ENCODE data around the gene AEBP1. TPM values are rescaled to one million over a fixed set of nuclear protein-coding genes. Genes with fewer than 3 reads are reported as not detected.

AEBP1 gene
- total RNA-seq, 1 donor from 2014 or later, result 21.7 TPM

DNA sequence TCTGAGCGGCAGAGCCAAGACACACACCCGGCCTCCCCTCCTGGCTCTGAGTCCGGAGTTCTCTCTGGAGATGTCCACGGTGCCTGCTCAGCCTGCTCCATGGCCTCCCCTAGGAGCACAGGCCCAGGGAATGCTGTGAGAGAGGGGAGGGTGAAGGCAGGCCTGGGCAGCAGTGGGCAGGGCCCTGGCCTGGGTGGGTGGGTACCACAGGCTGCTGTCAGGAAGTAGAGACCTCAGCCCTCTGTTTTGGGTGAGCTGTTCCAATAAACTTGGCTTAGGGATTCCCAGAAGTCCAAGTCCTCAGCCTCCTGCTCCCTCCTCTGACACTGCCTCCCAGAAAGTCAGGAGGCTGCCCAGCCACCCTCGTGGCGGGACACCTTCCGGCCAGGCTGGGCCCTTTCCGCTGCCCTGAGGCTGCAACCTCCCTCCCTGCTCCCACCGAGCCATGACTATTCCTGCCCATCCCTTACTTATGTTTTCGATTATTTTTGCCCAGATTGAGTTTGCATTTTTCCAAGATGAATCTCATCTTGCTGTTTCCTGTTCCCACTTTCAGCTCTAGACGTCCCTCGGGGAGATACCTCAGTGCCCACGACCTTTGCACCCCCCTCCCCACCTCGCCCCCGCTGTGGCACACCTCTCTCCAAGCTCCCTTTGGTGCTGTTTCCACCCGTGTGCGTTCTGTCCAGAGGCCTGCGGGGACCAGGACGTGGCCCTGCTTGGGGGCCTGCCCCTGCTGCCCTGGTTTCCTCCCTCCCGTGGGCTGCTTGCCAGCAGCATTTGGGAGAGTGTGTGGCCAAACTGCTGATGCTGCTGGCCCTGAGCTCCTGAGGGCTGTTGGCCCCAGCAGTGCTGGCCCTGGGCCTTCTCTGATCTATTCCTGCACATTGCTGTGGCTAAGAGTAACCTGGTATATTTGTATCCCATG is 16.0 kb upstream of the AEBP1 start:
- ChIA-PET CTCF (no interaction called here), POLR2A (no interaction called here)
- Mint-ChIP-seq H3K36me3 (ENCODE audit: low read depth) (no peaks in the 10 kb centered on the region), H3K27ac (no peak overlapping the region), H3K27me3 (no peaks in the 10 kb centered on the region), H3K4me1 (peaks cover 13% of the 10 kb centered on the region), H3K9me3 (no peaks in the 10 kb centered on the region), H3K4me3 (no peak overlapping the region)
- TF ChIP-seq, protein P1, sequence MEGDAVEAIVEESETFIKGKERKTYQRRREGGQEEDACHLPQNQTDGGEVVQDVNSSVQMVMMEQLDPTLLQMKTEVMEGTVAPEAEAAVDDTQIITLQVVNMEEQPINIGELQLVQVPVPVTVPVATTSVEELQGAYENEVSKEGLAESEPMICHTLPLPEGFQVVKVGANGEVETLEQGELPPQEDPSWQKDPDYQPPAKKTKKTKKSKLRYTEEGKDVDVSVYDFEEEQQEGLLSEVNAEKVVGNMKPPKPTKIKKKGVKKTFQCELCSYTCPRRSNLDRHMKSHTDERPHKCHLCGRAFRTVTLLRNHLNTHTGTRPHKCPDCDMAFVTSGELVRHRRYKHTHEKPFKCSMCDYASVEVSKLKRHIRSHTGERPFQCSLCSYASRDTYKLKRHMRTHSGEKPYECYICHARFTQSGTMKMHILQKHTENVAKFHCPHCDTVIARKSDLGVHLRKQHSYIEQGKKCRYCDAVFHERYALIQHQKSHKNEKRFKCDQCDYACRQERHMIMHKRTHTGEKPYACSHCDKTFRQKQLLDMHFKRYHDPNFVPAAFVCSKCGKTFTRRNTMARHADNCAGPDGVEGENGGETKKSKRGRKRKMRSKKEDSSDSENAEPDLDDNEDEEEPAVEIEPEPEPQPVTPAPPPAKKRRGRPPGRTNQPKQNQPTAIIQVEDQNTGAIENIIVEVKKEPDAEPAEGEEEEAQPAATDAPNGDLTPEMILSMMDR (IDR thresholded peaks at IDR 0.05), result no peak
- intact Hi-C loops (cut with micrococcal nuclease), result no loop called here
- ATAC-seq (ENCODE audit: low read depth) (no peak), DNase-seq (no peak)

DNA sequence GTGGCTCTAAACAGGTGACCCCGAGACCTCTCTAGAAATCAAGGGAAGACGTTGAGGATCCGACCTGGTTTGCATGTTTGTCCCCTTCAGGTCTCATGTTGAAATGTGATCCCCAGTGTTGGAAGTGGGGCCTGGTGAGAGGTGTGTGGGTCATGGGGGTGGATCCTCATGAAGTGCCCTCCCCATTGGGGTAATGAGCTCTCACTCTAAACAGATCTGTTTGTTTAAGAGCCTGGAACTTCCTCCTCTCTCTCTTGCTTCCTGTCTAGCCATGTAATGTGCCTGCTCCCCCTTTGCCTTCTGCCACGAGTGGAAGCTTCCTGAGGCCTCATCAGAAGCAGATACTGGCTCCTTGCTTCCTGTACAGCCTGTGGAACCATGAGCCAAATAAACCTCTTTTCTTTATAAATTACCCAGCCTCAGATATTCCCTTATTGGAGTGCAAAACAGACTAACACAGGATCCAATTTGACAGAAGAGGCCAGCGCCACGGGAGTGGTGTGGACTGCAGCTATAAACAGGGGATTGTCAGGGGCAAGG is 11.0 kb upstream of the AEBP1 start:
- ChIA-PET CTCF (no interaction called here), POLR2A (no interaction called here)
- intact Hi-C loops (cut with micrococcal nuclease), result no loop called here
- no peak for DNase-seq
- peaks cover 47% of the 10 kb centered on the region for H3K4me1 Mint-ChIP-seq
- TF ChIP-seq, protein P1 (IDR thresholded peaks at IDR 0.05), result no peak
- H3K9me3 Mint-ChIP-seq, result no peaks in the 10 kb centered on the region
- no peak for ATAC-seq (ENCODE audit: low read depth)
- H3K27me3 Mint-ChIP-seq, result no peaks in the 10 kb centered on the region
- no peaks in the 10 kb centered on the region for H3K36me3 Mint-ChIP-seq (ENCODE audit: low read depth)
- H3K4me3 Mint-ChIP-seq, result no peak overlapping the region
- peak overlapping the region; percentile 46 for H3K27ac Mint-ChIP-seq

DNA sequence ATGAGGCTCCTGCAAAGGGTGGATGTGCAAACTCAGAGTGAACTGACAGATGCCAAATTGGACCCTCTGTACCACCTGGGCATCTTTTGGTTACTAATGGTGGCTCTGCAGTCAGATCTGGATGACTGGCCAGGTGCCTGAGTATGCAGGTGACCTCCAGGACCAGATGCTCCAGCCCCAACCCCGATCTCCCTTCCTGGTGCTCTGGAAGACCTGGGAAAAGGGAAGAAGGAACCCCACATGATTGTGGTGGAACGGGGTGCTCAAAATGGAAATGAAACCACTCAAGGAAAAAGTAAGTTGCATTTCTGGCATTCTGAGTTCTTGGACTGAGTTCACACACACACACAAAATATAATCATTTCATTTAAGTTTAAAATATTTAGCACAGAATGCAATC is 9.8 kb upstream of the AEBP1 start:
- TF ChIP-seq, protein P1 (IDR thresholded peaks at IDR 0.05), result no peak
- DNase-seq, result no peak
- Mint-ChIP-seq H3K4me3 (no peak overlapping the region), H3K27ac (no peak overlapping the region), H3K9me3 (no peaks in the 10 kb centered on the region), H3K36me3 (ENCODE audit: low read depth) (no peaks in the 10 kb centered on the region), H3K27me3 (no peaks in the 10 kb centered on the region), H3K4me1 (peaks cover 53% of the 10 kb centered on the region)
- POLR2A ChIA-PET, result no interaction called here
- intact Hi-C loops (cut with micrococcal nuclease), result no loop called here
- CTCF ChIA-PET, result no interaction called here
- ATAC-seq (ENCODE audit: low read depth), result no peak

DNA sequence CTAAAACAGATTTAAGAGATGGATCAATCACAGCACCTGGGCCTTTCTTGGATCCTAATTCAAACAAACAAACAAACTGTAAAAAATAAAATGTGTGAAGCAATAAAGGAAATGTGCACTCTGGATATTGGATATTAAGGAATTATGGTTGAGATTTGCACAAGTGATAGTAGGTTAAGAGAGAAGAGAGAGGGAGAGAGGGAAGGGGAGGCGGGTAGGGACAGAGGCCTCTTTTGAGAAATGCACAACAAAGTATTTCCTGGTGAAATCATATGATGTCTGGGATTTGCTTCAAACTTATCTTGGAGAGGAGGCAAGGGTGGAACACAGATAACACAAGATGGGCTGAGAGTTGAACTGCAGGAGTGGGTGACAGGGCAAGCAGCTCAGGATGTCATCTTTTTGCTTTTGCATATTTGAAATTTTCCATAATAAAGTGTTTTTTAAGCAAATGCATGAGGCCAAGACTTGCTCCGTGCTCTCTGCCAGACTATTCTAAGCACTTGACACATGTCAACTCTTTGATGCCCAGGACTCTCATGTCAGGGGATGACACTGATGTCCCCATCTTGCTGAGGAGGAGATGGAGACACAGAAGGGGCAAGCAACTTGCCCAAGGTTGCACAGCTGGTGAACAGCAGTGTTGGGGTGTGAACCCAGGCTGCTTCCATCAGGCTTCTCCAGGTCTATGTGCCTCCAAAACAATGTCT is 9.1 kb upstream of the AEBP1 start:
- intact Hi-C loops (cut with micrococcal nuclease), result no loop called here
- ATAC-seq (ENCODE audit: low read depth), result no peak
- Mint-ChIP-seq H3K4me1 (peaks cover 60% of the 10 kb centered on the region), H3K9me3 (no peaks in the 10 kb centered on the region), H3K27ac (peak overlapping the region; percentile 46), H3K4me3 (no peak overlapping the region), H3K27me3 (no peaks in the 10 kb centered on the region), H3K36me3 (ENCODE audit: low read depth) (no peaks in the 10 kb centered on the region)
- no peak for DNase-seq
- TF ChIP-seq, protein P1 (IDR thresholded peaks at IDR 0.05), result no peak
- ChIA-PET CTCF (no interaction called here), POLR2A (no interaction called here)

DNA sequence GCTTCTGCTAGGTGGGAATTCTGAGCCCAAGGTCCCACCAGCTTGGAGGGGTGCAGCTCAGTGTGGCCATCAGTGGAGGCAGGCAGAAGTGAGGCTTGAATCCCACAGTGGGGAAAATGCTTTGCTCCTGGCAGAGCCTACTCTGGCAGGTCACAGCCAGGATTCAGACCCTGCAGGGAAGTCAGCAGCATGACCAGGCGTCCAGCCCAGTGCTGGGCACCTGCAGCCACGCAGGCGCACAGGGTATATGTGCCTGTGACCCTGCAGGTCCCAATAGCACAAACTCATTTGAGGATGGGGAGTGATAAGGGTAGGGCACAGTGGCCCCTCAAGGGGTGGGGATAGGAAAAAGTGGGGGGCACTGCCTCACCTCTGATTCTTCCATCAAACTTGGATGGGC is 8.4 kb upstream of the AEBP1 start:
- peaks cover 67% of the 10 kb centered on the region for H3K4me1 Mint-ChIP-seq
- no peak overlapping the region for H3K4me3 Mint-ChIP-seq
- H3K36me3 Mint-ChIP-seq (ENCODE audit: low read depth), result no peaks in the 10 kb centered on the region
- intact Hi-C loops (cut with micrococcal nuclease), result loop anchor here (2.0 kb wide), 2 partner anchors 27 to 51 kb away; partner anchors contain the start of gene POLD2
- TF ChIP-seq, protein P1 (IDR thresholded peaks at IDR 0.05), result no peak
- CTCF ChIA-PET, result no interaction called here
- H3K27me3 Mint-ChIP-seq, result no peaks in the 10 kb centered on the region
- H3K9me3 Mint-ChIP-seq, result no peaks in the 10 kb centered on the region
- no peak overlapping the region for H3K27ac Mint-ChIP-seq
- no peak for DNase-seq
- ATAC-seq (ENCODE audit: low read depth), result no peak
- POLR2A ChIA-PET, result no interaction called here

All from activated B cell treated with CpG ODN at 0.5 μM for 24 hours (primary cell).